IMR-90 (cell line): ENCODE results near the gene DUS1L.

ENCODE experiments used
- BHLHE40 ChIP-seq: fragments of 150-350 bp; IDR thresholded peaks from 2 replicates; pipeline ENCODE4 v1.6.1; 2016; ENCODE audit warnings: mild to moderate bottlenecking, low read depth, low read length
- CEBPB ChIP-seq: IDR thresholded peaks from 2 replicates; pipeline ENCODE4 v1.6.1; 2012; ENCODE audit warnings: low read depth, low read length, improper control_type of control experiment
- CTCF ChIP-seq: conservative IDR thresholded peaks from 2 replicates; pipeline ENCODE4 v1.5.1; 2012; ENCODE audit warnings: mild to moderate bottlenecking, low read depth, low read length, improper control_type of control experiment
- FOS ChIP-seq: fragments of 150-350 bp; IDR thresholded peaks from 2 replicates; pipeline ENCODE4 v1.6.1; 2016; ENCODE audit warnings: low read depth, low read length
- MAZ ChIP-seq: IDR thresholded peaks from 2 replicates; pipeline ENCODE4 v1.6.1; 2012; ENCODE audit warnings: low read depth, mild to moderate bottlenecking, low read length, improper control_type of control experiment, moderate library complexity, borderline replicate concordance
- MXI1 ChIP-seq: IDR thresholded peaks from 2 replicates; pipeline ENCODE4 v1.6.1; 2012; ENCODE audit warnings: low read depth, mild to moderate bottlenecking, low read length, moderate library complexity, borderline replicate concordance
- POLR2A ChIP-seq: IDR thresholded peaks from 2 replicates; pipeline ENCODE4 v1.6.1; 2012; ENCODE audit warnings: mild to moderate bottlenecking, low read depth, low read length
- RAD21 ChIP-seq: IDR thresholded peaks from 2 replicates; pipeline ENCODE4 v1.6.1; 2012; ENCODE audit warnings: low read length, improper control_type of control experiment
- RCOR1 ChIP-seq: IDR thresholded peaks from 2 replicates; pipeline ENCODE4 v1.6.1; 2012; ENCODE audit warnings: mild to moderate bottlenecking, low read length, improper control_type of control experiment; ENCODE audit not compliant: insufficient replicate concordance
- SMC3 ChIP-seq: fragments of 150-350 bp; IDR thresholded peaks from 2 replicates; pipeline ENCODE4 v1.6.1; 2016; ENCODE audit warnings: low read depth, mild to moderate bottlenecking, antibody characterized with exemption, low read length, moderate library complexity
- USF2 ChIP-seq: fragments of 150-350 bp; IDR thresholded peaks from 2 replicates; pipeline ENCODE4 v1.6.1; 2017; ENCODE audit warnings: mild to moderate bottlenecking, antibody characterized with exemption, low read length, low read depth

- TF ChIP-seq CTCF (no peak), BHLHE40 (no peak), POLR2A (no peak), USF2 (no peak), FOS (no peak), MXI1 (no peak), MAZ (no peak), CEBPB (no peak), SMC3 (no peak), RAD21 (no peak), RCOR1 (no peak)
Observed at GRCh38 chr17:82062076-82062983, 3.3 kb downstream of the DUS1L start.
